GM18867 (cell line): ENCODE measurements around the gene WDR13.

Experiments
- ATAC-seq: cut with Tn5 transposase; IDR thresholded peaks from one replicate; pipeline ENCODE4 v1.9.1; 2021; ENCODE audit warnings: mild to moderate bottlenecking, moderate library complexity; ENCODE audit not compliant: unreplicated experiment

WDR13 gene

GRCh38 chrX:48592971-48593370 lies 4.3 kb upstream of the WDR13 start:
- ATAC-seq = no peak

- ATAC-seq = no peak
Measured at GRCh38 chrX:48595929-48596328, 1.4 kb upstream of the WDR13 start.

- no peak for ATAC-seq
Measured at GRCh38 chrX:48598614-48599013, 1.3 kb downstream of the WDR13 start.

GRCh38 chrX:48599341-48599740 lies 2.0 kb downstream of the WDR13 start:
- no peak for ATAC-seq

GRCh38 chrX:48600226-48600625 lies 2.9 kb downstream of the WDR13 start:
- no peak for ATAC-seq

- no peak for ATAC-seq
Measured at GRCh38 chrX:48601741-48602394, 4.6 kb downstream of the WDR13 start.

GRCh38 chrX:48604701-48605100 lies 7.4 kb downstream of the WDR13 start:
- ATAC-seq = no peak

GRCh38 chrX:48606091-48606490 lies 8.8 kb downstream of the WDR13 start:
- no peak for ATAC-seq

- no peak for ATAC-seq
Measured at GRCh38 chrX:48611703-48612102, 14.4 kb downstream of the WDR13 start.

- no peak for ATAC-seq
Measured at GRCh38 chrX:48613502-48614160, 16.3 kb downstream of the WDR13 start.

GRCh38 chrX:48616576-48616975 lies 19.3 kb downstream of the WDR13 start:
- ATAC-seq = no peak

GRCh38 chrX:48617542-48618340 lies 20.4 kb downstream of the WDR13 start:
- ATAC-seq = no peak

- ATAC-seq = no peak
Measured at GRCh38 chrX:48626401-48627298, 29.4 kb downstream of the WDR13 start.

- peak; percentile 94 for ATAC-seq
Measured at GRCh38 chrX:48631376-48632090, 34.2 kb downstream of the WDR13 start.

GRCh38 chrX:48632207-48632606 lies 34.9 kb downstream of the WDR13 start:
- no peak for ATAC-seq

- ATAC-seq = no peak
Measured at GRCh38 chrX:48636301-48636700, 39.0 kb downstream of the WDR13 start.

GRCh38 chrX:48636776-48637175 lies 39.5 kb downstream of the WDR13 start:
- ATAC-seq = no peak

- ATAC-seq = no peak
Measured at GRCh38 chrX:48645669-48646068, 48.4 kb downstream of the WDR13 start.

GRCh38 chrX:48648336-48648751 lies 51.1 kb downstream of the WDR13 start:
- no peak for ATAC-seq

GRCh38 chrX:48649102-48649501 lies 51.8 kb downstream of the WDR13 start:
- no peak for ATAC-seq
